IPS-20b (cell line): Measurements from ENCODE around the gene CXorf49.
"Not testable (repeated sequence)": the region's sequence is repeated elsewhere in the genome, so short reads cannot be mapped to it uniquely, and the experiment has no call there.

Experiments
- H3K27ac ChIP-seq: one replicate; pipeline ENCODE4 v1.5.1; 2013; ENCODE audit warnings: low read length
- H3K27me3 ChIP-seq: 2 replicates; pipeline ENCODE4 v1.6.1; 2013; ENCODE audit warnings: mild to moderate bottlenecking, low read length, inconsistent platforms; ENCODE audit not compliant: insufficient read depth
- H3K36me3 ChIP-seq: 2 replicates; pipeline ENCODE4 v1.6.1; 2013; ENCODE audit warnings: low read depth, mild to moderate bottlenecking, inconsistent platforms, low read length, moderate library complexity; ENCODE audit not compliant: insufficient read depth
- H3K4me1 ChIP-seq: 2 replicates; pipeline ENCODE4 v1.6.1; 2013; ENCODE audit warnings: mild to moderate bottlenecking, control low read depth, inconsistent platforms, low read length, moderate library complexity; ENCODE audit not compliant: insufficient read depth
- H3K4me3 ChIP-seq: 2 replicates; pipeline ENCODE4 v1.5.1; 2013; ENCODE audit warnings: mild to moderate bottlenecking, low read length, inconsistent platforms
- H3K9ac ChIP-seq: 2 replicates; pipeline ENCODE4 v1.6.1; 2013; ENCODE audit warnings: low read depth, mild to moderate bottlenecking, inconsistent platforms, low read length, moderate library complexity
- H3K9me3 ChIP-seq: 2 replicates; pipeline ENCODE4 v1.6.1; 2013; ENCODE audit warnings: mild to moderate bottlenecking, low read depth, low read length, inconsistent platforms; ENCODE audit not compliant: insufficient read depth

The CXorf49 gene

GRCh38 chrX:71718185-71718584, at the start of gene CXorf49:
Gene CXorf49, minus strand, starts transcription at chrX:71718285. Its CDS starts 134 bp downstream, at chrX:71718151.
- not testable (repeated sequence) for H3K4me3 ChIP-seq, H3K27me3 ChIP-seq, H3K9me3 ChIP-seq, H3K9ac ChIP-seq, H3K36me3 ChIP-seq, H3K4me1 ChIP-seq, H3K27ac ChIP-seq

- not testable (repeated sequence) for H3K27ac ChIP-seq, H3K36me3 ChIP-seq, H3K4me3 ChIP-seq, H3K4me1 ChIP-seq, H3K27me3 ChIP-seq, H3K9ac ChIP-seq, H3K9me3 ChIP-seq
Measured at GRCh38 chrX:71767134-71767533, 49.0 kb upstream of the CXorf49 start.

GRCh38 chrX:71765613-71766012, 47.5 kb upstream of the CXorf49 start:
- H3K9me3 ChIP-seq, result not testable (repeated sequence)

GRCh38 chrX:71764832-71765231, 46.7 kb upstream of the CXorf49 start:
- not testable (repeated sequence) for H3K36me3 ChIP-seq, H3K4me3 ChIP-seq, H3K27me3 ChIP-seq, H3K4me1 ChIP-seq, H3K9ac ChIP-seq, H3K27ac ChIP-seq, H3K9me3 ChIP-seq

More at GRCh38 chrX:71765613-71766012, 47.5 kb upstream of the CXorf49 start:
- not testable (repeated sequence) for H3K36me3 ChIP-seq, H3K4me3 ChIP-seq, H3K9ac ChIP-seq, H3K27ac ChIP-seq, H3K27me3 ChIP-seq, H3K4me1 ChIP-seq

- not testable (repeated sequence) for H3K36me3 ChIP-seq, H3K27me3 ChIP-seq, H3K9me3 ChIP-seq, H3K4me3 ChIP-seq, H3K4me1 ChIP-seq, H3K27ac ChIP-seq, H3K9ac ChIP-seq
Measured at GRCh38 chrX:71763049-71763448, 45.0 kb upstream of the CXorf49 start, which contains the start of gene CXorf49B. Gene CXorf49B, plus strand, starts transcription at chrX:71763349. Its CDS starts 75 bp downstream, at chrX:71763424.

- not testable (repeated sequence) for H3K27ac ChIP-seq, H3K36me3 ChIP-seq, H3K4me1 ChIP-seq, H3K27me3 ChIP-seq, H3K4me3 ChIP-seq, H3K9ac ChIP-seq, H3K9me3 ChIP-seq
Measured at GRCh38 chrX:71760688-71761281, 42.7 kb upstream of the CXorf49 start.

GRCh38 chrX:71720289-71720886, 2.3 kb upstream of the CXorf49 start:
- H3K9ac ChIP-seq, H3K4me1 ChIP-seq, H3K9me3 ChIP-seq, H3K27me3 ChIP-seq, H3K27ac ChIP-seq, H3K4me3 ChIP-seq, H3K36me3 ChIP-seq: not testable (repeated sequence)

- H3K9me3 ChIP-seq, H3K27me3 ChIP-seq, H3K4me1 ChIP-seq, H3K9ac ChIP-seq, H3K4me3 ChIP-seq, H3K36me3 ChIP-seq, H3K27ac ChIP-seq: not testable (repeated sequence)
Measured at GRCh38 chrX:71719195-71719594, 1.1 kb upstream of the CXorf49 start.

- H3K27me3 ChIP-seq, H3K4me3 ChIP-seq, H3K9me3 ChIP-seq, H3K27ac ChIP-seq, H3K9ac ChIP-seq, H3K36me3 ChIP-seq, H3K4me1 ChIP-seq: not testable (repeated sequence)
Measured at GRCh38 chrX:71716323-71716722, 1.8 kb downstream of the CXorf49 start.

GRCh38 chrX:71715551-71715950, 2.5 kb downstream of the CXorf49 start:
- not testable (repeated sequence) for H3K4me1 ChIP-seq, H3K36me3 ChIP-seq, H3K9ac ChIP-seq, H3K27me3 ChIP-seq, H3K9me3 ChIP-seq, H3K4me3 ChIP-seq, H3K27ac ChIP-seq

- not testable (repeated sequence) for H3K27ac ChIP-seq, H3K9ac ChIP-seq, H3K4me3 ChIP-seq, H3K36me3 ChIP-seq, H3K9me3 ChIP-seq, H3K4me1 ChIP-seq, H3K27me3 ChIP-seq
Measured at GRCh38 chrX:71714064-71714463, 4.0 kb downstream of the CXorf49 start.

- not testable (repeated sequence) for H3K9ac ChIP-seq, H3K9me3 ChIP-seq
Measured at GRCh38 chrX:71702853-71703252, 15.2 kb downstream of the CXorf49 start.

GRCh38 chrX:71699023-71699344, 19.1 kb downstream of the CXorf49 start:
- not testable (repeated sequence) for H3K27me3 ChIP-seq, H3K9me3 ChIP-seq, H3K27ac ChIP-seq, H3K4me3 ChIP-seq, H3K4me1 ChIP-seq, H3K9ac ChIP-seq, H3K36me3 ChIP-seq

More at GRCh38 chrX:71702853-71703252, 15.2 kb downstream of the CXorf49 start:
- not testable (repeated sequence) for H3K27ac ChIP-seq, H3K4me3 ChIP-seq, H3K27me3 ChIP-seq, H3K36me3 ChIP-seq, H3K4me1 ChIP-seq
